GM12891 (cell line): Measurements from ENCODE around the gene TMEM212.
"Not testable (repeated sequence)": the region's sequence is repeated elsewhere in the genome, so short reads cannot be mapped to it uniquely, and the experiment has no call there.

Experiments
- DNase-seq: peaks from one replicate; pipeline ENCODE4 v3.0.0; 2011; ENCODE audit warnings: low spot score; ENCODE audit not compliant: insufficient read length
- FAIRE-seq: peaks from 2 replicates; lab custom pipeline; 2011; peaks lifted over from hg19 to GRCh38; lab: Jason Lieb, UNC
- PAX5 ChIP-seq: IDR thresholded peaks from 2 replicates; pipeline ENCODE4 v1.6.1; 2011; ENCODE audit warnings: low read length, moderate library complexity, mild to moderate bottlenecking; ENCODE audit not compliant: insufficient read depth, severe bottlenecking
- POLR2A ChIP-seq: IDR thresholded peaks from 2 replicates; pipeline ENCODE4 v1.6.1; 2011; ENCODE audit warnings: low read depth, low read length, control low read depth
- POLR2AphosphoS5 ChIP-seq: IDR thresholded peaks from 2 replicates; pipeline ENCODE4 v1.6.1; 2011; ENCODE audit warnings: low read depth, low read length, control low read depth
- POU2F2 ChIP-seq: IDR thresholded peaks from 2 replicates; pipeline ENCODE4 v1.6.1; 2011; ENCODE audit warnings: low read depth, mild to moderate bottlenecking, control low read depth, low read length, moderate library complexity
- SPI1 ChIP-seq: IDR thresholded peaks from 2 replicates; pipeline ENCODE4 v1.6.1; 2011; ENCODE audit warnings: low read depth, low read length, control low read depth
- TAF1 ChIP-seq: IDR thresholded peaks from 2 replicates; pipeline ENCODE4 v1.6.1; 2011; ENCODE audit warnings: low read depth, low read length, control low read depth

The TMEM212 gene

GRCh38 chr3:171901615-171902312 lies 58.6 kb downstream of the TMEM212 start:
- DNase-seq (no peak), FAIRE-seq (no peak)
- no peak for TF ChIP-seq POLR2A
- no peak for TF ChIP-seq POU2F2
- no peak for TF ChIP-seq POLR2AphosphoS5
- TF ChIP-seq TAF1 = no peak
- no peak for TF ChIP-seq SPI1
- TF ChIP-seq PAX5 = no peak

DNA sequence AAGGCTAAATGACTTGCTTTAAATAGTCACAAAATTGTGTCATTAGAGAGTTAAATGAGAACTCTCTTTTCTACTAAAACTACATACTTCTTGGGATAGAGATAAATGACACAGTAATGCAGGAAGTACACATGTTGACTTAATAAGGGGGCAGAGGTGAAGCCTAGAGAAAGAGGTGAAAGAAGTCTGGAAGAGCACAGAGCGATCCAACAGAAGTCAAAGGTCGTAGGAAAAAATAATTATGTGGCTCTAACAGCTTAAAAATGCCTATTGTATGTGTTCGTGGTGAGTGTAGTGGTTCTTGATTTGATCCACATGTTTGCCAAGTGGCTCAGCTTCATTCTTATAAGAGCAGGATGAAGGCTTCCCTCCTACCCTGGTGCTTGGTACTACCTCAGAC lies 61.7 kb downstream of the TMEM212 start:
- FAIRE-seq (no peak), DNase-seq (no peak)
- TF ChIP-seq POLR2A = no peak
- no peak for TF ChIP-seq TAF1
- no peak for TF ChIP-seq SPI1
- TF ChIP-seq POLR2AphosphoS5 = no peak
- TF ChIP-seq POU2F2 = no peak
- TF ChIP-seq PAX5 = no peak

GRCh38 chr3:171906503-171906902 lies 63.4 kb downstream of the TMEM212 start:
- FAIRE-seq, DNase-seq: not testable (repeated sequence)

DNA sequence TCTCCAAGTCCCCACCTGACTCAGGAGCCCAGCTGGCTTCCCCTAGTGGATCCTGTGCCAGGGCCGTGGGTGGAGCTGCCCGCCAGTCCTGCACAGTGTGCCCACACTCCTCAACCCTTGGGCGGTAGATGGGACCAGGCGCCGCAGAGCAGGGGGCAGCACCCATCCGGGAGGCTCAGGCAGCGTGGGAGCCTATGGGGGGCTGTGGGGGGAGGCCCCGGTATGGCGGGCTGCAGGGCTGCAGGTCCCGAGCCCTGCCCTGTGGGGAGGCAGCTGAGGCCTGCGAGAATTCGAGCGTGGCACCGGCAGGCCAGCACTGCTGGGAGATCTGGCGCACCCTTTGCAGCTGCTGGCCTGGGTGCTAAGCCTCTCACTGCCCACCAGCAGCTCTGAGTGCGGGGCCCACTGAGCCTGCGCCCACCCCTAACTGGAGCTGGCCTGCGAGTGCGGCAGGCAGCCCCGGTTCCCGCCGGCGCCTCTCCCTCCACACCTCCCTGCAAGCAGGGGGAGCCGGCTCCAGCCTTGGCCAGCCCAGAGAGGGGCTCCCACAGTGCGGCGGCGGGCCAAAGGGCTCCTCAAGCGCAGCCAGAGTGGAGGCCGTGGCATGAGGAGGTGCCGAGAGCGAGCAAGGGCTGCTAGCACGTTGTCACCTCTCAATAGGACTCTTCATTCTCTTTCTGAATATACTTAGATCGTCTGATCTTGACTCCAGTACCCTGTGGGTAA lies 64.0 kb downstream of the TMEM212 start:
- FAIRE-seq (no peak), DNase-seq (no peak)
- TF ChIP-seq POU2F2 = no peak
- no peak for TF ChIP-seq POLR2A
- TF ChIP-seq TAF1 = no peak
- no peak for TF ChIP-seq POLR2AphosphoS5
- no peak for TF ChIP-seq PAX5

DNA sequence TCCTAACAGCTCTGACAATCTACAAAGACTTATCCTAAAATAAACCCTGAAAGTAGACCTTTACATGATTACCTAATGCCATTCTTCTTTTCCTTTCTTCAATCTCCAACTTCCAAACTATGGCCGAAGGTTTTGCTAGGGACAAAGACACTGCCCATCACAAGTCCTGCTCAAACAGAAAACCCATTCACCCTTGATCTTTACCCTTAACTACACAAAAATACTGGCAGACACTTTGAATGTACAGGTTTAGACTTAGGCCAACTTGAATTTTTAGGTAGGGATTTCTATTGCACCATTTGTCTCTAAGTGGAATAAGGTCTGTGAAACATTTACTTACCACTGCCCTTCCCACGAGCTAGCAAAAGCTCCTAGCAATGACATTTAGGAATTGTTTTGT lies 64.6 kb downstream of the TMEM212 start:
- TF ChIP-seq SPI1 = no peak
- no peak for TF ChIP-seq PAX5
- TF ChIP-seq POLR2A = no peak
- TF ChIP-seq TAF1 = no peak
- TF ChIP-seq POLR2AphosphoS5 = no peak
- no peak for TF ChIP-seq POU2F2
- DNase-seq = no peak
- FAIRE-seq = no peak

DNA sequence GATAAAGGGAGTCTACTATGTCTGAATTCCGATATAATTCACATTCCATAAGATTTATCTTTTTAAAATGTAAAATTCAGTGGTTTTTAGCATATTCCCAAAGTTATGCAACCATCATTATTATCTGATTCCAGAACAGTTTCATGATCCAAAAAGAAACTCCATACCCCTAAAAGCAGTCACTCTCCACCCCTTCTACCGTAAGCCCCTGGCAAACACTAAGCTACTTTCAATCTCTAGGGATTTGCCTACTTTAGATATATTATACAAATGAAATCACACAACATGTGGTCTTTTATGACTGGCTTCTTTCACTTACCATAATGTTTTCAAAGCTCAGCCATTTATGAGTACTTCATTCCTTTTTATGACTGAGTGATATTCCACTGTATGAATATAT lies 65.6 kb downstream of the TMEM212 start:
- DNase-seq = no peak
- TF ChIP-seq TAF1 (no peak), POLR2AphosphoS5 (no peak), SPI1 (no peak), POLR2A (no peak), PAX5 (no peak), POU2F2 (no peak)
- no peak for FAIRE-seq
